NCI-H1105 treated with DMSO at 0.1 percent for 48 hours (cell line): ENCODE measurements around the gene RRP12.
"Not testable (repeated sequence)": the region's sequence is repeated elsewhere in the genome, so short reads cannot be mapped to it uniquely, and the experiment has no call there.

Source experiments
- DNase-seq: peaks from one replicate; lab custom pipeline; 2025; lab: John Stamatoyannopoulos, UW

RRP12 gene, protein sequence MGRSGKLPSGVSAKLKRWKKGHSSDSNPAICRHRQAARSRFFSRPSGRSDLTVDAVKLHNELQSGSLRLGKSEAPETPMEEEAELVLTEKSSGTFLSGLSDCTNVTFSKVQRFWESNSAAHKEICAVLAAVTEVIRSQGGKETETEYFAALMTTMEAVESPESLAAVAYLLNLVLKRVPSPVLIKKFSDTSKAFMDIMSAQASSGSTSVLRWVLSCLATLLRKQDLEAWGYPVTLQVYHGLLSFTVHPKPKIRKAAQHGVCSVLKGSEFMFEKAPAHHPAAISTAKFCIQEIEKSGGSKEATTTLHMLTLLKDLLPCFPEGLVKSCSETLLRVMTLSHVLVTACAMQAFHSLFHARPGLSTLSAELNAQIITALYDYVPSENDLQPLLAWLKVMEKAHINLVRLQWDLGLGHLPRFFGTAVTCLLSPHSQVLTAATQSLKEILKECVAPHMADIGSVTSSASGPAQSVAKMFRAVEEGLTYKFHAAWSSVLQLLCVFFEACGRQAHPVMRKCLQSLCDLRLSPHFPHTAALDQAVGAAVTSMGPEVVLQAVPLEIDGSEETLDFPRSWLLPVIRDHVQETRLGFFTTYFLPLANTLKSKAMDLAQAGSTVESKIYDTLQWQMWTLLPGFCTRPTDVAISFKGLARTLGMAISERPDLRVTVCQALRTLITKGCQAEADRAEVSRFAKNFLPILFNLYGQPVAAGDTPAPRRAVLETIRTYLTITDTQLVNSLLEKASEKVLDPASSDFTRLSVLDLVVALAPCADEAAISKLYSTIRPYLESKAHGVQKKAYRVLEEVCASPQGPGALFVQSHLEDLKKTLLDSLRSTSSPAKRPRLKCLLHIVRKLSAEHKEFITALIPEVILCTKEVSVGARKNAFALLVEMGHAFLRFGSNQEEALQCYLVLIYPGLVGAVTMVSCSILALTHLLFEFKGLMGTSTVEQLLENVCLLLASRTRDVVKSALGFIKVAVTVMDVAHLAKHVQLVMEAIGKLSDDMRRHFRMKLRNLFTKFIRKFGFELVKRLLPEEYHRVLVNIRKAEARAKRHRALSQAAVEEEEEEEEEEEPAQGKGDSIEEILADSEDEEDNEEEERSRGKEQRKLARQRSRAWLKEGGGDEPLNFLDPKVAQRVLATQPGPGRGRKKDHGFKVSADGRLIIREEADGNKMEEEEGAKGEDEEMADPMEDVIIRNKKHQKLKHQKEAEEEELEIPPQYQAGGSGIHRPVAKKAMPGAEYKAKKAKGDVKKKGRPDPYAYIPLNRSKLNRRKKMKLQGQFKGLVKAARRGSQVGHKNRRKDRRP (N-terminal part only)

DNA sequence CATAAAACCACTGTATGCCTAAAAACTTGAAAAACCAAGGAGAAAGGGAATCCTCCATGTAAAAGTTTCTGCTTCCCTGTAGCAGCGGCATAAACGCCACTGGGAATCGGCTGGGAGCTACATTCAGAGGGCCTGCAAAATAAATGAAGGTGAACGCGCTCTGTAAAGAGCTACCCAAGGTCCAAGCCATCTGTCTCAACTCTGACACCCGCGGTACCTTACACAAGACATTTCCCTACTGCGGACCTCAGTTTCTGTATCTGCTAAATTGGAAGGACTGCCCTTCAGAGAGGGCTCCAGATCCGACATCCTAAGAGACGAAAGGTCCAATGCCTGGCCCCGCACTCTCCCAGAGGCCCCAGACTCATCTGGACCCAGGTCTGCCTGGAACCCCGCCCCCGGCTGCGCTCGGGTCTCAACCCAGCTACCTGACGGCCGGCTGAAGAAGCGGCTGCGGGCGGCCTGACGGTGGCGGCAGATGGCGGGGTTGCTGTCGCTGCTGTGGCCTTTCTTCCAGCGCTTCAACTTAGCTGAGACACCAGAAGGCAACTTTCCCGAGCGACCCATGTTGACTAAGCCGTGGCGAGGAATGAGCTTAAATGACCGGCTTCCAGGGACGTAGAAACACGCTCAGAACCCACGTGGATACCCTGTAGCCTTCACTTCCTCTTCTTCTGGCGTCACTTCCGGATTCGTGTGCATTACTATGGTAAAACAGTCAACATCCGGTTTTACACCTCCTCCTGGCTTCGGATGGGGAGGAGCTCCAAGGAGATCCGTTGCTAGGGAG, at the start of gene RRP12:
Gene RRP12, minus strand, starts transcription at position 676 of the 790 bp plus-strand sequence. Its CDS starts 109 bp downstream, at position 567.
- DNase-seq, result peak; percentile 76

DNA sequence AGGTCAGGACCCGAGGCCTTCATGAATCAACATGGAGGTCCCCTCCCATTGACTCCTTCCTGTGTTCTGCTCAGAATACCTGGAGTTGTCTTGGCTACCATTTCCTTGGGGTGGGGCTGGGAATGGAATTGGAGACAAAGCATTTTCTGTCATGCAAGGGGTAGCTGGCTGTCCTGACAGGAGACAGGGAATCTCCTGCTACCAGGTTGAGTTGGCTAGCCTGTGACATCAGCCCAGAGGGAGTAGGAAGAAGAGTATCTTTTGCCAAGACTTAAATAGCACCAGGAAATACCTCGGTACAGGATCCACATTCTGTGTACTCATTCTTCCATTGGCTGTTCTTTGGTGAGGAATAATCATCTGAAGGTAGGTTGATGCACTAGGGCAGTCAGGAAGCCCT, 49.7 kb upstream of the RRP12 start:
- DNase-seq, result no peak

DNA sequence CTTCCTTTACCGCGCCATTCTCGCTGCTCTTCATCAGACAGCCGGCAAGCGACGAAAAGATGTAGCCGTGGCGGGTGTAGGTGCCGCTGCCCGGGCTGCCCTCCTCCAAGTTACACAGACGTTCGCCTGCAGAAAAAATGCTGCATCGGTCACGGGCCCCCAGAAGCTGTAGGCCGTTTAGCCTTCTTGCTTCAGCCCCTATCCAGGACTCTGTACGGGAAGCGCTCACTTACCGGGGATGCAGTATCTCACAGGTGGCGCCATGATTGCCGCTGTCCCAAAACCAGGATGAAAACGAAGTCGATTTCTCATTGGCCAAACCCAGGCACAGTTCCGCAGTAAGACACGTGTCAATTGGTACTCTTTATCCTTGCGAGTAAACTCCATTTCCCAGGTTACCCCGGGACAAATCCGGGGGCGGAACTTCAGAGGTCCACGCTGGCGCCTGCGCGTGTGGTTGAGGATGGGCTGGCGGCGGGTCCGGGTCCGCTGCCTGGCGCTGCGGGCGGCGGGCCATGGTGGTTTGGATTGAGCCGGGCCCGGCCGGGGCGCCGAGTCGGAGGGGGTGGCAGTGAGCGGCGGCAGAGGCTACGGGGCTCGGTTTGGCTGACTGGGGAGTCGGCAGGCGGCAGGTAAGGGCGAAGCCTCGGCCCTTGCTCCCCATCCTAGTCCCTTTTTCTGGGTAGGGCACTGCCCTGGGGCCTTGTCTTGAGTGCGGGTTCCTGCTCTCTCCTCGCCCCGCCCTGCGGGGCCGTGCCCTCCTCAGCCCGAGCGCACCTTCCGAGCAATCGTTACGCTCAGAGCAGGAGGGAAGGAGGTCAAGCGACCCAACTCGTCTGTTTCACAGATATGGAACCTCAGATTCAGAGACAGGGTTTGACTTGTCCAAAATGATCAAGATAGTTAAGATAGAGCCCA, 44.8 kb upstream of the RRP12 start, which contains the start of the genes EXOSC1 and ZDHHC16:
Gene EXOSC1, minus strand, starts transcription at position 285 of the 918 bp plus-strand sequence. Its CDS starts 21 bp downstream, at position 264.
Gene ZDHHC16, plus strand, starts transcription at position 454 of the 918 bp plus-strand sequence. CDS start 5,501 bp downstream, outside the sequence.
- peak; percentile 89 for DNase-seq

DNA sequence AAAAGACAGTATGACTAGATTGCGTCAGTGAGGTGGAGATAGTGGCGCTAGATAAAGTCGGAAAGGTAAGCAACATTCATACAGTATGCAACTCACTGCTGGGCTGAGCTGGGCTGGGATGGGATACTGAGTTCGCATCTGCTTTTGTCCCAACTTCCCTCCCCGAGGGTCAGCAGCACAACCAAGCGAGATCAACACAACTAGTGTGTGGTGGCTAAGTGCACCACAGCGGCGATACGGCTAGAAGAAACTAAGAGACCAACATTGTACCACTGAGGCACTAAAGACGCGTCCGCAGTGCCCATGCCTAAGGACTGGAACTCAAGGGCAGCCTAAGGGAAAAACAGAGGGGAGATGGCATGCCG, 44.2 kb upstream of the RRP12 start:
- no peak for DNase-seq

DNA sequence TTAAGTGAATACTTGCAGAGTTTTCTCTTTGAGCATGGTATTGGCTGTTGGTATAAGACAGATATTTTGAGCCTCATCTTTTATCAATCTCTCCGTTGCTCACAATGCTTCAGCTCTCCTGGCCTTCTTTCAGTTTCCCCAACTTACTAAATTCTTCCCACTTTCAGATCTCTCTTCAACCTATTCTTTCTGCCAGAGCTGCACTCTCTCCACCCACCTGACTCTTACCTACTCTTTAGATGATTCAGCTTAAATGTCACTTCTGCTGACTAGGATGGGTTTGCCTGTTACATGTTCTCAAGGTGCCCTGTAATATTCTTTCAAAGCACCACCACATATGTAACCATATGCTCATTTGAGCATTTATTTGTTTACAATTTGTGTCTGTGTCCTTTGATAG, 43.1 kb upstream of the RRP12 start:
- no peak for DNase-seq

DNA sequence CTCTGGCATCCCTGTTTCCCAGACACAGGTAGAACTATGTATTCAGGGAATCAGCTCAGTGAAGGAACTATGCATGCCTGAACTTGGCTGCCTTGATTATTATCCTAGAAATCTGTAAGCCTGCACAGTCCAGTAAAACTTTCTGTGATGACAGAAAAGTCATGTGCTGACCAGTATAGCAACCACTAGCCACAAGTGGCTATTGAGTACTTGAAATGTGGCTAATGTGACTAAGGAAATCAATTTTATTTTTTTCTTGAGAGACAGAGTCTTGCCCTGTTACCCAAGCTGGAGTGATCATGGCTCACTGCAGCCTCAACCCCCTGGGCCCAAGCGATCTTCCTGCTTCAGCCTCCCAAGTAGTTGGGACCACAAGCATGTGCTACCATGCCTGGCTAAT, 41.1 kb upstream of the RRP12 start:
- DNase-seq, result no peak

DNA sequence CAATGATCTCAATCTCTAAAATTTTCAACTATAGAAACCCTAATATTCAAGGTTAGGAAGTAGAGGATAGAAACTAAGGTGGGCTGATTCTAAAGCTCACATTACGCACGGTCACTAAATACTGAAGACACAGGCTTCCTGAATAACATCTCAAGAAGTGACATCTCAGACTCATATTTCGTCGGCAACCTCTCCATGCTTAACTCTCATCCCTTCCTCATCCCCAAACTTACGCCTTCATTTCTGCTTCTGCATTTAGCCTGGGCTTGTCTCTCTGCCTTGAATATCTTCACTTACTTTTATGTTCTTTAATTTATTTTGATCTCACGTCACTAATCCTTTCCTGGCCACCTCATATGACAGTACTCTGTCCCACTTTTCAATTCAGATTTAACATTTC, 34.1 kb upstream of the RRP12 start:
- DNase-seq, result no peak

DNA sequence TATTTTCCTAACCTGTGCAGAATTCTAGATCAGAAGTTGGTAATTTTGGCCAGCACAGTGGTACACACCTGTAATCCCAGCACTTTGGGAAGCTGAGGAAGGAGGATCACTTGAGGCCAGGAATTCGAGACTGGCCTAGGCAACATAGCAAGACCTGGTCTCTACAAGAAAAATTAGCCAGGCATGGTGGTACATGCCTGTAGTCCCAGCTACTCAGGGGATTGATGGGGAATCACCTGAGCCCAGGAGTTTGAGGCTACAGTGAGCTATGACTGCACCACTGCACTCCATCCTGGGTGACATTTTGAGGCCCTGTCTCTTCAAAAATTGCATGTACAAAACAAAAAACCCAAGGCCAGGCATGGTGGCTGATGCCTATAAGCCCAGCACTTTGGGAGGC, 33.4 kb upstream of the RRP12 start:
- no peak for DNase-seq

DNA sequence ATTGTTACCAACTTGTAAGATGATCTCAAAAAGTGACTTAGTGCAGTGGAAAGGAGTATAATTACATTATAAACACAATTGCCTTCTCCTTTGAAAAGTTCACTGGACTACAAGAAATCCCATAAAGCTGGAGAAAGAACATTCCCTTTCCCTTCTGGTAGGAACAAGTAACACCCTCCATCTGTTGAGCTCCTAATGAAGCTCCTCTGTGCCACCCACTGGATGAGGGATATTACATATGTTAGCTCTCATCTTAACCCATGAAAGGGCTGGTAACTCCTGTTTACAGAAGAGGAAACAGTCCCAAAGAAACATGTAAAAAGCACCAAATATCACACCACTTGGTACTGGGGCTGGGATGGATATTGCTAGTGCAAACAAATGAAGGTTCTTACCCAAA, 32.9 kb upstream of the RRP12 start:
- no peak for DNase-seq

DNA sequence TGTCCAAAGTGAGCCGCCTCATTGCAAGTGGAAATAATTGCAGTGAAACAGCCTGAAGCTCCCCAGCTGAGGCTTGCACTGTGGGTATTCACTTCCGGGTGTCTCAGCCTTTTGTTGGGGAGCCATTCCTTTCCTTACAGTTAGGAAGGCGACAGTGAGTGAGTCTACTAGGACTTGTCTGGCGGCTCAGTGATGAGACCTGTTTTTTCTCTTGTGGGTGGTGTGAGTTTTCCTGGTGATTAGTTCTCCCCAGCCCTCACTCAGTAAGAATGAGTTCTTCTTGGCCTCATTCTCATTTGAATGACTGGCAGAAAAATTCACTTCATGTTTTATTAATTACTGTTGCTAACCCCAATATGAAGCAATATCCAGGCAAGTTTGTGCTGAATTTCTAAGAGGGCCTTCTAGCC, 27.4 kb upstream of the RRP12 start:
- DNase-seq, result no peak

DNA sequence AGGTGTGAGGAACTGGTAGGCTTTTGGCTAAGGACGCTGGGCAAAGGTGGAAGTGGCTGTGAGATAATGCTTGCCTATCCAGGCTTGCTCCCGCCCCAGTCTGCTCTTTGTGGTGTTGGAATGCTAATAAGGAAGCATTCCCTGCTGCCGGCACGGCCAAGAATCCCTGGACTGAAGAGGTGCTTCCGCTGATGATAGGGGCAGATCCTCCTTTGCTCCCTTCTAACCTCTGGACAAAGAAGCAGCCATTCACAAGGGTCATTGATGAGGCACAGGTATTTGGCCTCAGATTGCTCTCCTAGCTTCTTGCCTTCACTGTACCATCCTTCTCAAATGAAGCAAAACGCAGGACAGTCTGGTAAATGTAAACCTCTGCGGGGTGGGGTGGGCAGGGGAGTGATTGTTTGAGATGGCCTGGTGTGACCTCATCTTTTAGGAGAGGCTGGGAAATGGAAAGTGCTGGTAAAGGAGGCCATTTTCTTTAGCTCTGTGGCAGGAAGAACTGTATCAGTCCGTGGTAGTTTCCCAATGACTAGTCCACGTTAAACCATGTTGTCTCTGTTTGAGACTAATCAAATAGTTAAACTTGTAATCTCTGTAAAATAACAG, 26.5 kb upstream of the RRP12 start:
- DNase-seq, result no peak

DNA sequence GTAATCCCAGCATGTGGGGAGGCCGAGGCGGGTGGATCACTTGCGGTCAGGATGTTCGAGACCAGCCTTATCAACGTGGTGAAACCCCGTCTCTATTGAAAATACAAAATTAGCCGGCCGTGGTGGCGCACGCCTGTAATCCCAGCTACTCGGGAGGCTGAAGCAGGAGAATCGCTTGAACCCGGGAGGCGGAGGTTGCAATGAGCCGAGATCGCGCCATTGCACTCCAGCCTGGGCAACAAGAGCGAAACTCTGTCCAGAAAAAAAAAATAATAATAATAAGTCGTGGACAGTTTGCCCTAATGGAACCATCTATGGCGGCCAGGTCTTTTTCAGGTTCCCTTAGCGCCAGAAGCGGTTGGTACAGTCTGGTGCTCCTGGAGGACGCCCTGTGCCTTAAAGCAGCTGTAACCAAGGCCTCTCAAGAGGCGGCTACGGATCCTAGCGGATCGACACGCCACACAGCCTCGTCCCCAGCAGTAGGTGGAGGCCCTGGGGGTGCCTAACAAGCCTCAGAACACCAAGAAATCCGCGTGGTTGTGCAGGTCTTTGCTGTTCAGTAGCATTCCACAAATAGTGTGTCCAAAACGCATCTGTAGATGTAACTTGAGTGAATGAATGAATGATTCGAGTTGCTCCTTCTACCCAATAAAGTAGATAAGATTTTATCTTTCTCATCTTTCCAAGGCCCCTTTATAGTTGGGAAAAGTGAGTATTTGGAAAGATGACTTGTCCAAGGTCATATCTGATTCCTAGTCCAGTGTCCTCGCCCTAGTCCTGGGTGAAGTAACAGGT, 25.8 kb upstream of the RRP12 start:
- no peak for DNase-seq

DNA sequence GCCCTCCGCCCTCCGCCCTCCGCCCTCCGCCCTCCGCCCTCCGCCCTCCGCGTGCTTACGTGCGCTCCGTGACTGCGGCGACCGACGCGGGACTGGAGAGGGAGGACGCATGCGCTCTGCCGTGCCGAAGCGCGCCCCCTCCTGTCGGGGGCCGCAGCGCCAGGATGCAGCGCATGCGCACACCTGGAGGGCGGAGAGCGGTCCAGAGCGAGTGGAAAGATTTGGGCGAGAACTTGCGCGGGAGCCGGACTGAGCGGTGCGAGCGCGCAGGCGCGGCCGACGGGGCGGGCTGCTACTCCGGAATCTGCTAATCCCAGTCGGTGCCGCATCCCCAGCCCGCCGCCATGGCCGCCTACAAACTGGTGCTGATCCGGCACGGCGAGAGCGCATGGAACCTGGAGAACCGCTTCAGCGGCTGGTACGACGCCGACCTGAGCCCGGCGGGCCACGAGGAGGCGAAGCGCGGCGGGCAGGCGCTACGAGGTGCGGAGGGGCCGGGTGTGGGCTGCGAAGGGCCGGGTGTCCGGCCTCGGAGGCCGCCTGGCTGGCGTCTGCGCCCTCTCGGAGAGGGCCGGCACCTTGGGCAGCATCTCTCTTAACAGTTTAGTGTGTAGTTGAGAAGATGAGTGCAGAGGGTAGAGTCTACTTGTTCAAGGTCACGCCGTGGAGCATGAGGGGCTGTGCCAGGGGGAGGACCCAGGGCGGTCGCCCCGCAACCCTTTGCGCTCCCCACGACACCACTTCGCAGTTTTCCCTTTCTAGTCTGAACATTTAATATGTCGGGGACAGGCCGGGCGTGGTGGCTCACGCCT, 25.0 kb upstream of the RRP12 start, which contains the start of gene PGAM1:
Gene PGAM1, plus strand, starts transcription at position 228 of the 812 bp plus-strand sequence. Its CDS starts 117 bp downstream, at position 345.
- DNase-seq, result peak; percentile 85

DNA sequence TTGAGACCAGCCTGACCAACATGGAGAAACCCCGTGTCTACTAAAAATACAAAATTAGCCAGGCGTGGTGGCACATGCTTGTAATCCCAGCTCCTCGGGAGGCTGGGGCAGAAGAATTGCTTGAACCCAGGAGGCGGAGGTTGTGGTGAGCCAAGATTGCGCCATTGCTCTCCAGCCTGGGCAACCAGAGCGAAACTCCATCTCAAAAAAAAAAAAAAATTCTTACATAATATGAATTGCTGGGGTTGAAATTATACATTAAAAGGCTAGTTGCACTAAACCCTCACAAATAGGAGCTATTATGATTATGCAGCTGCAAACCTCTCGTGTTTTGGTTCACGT, 22.6 kb upstream of the RRP12 start:
- DNase-seq, result not testable (repeated sequence)

DNA sequence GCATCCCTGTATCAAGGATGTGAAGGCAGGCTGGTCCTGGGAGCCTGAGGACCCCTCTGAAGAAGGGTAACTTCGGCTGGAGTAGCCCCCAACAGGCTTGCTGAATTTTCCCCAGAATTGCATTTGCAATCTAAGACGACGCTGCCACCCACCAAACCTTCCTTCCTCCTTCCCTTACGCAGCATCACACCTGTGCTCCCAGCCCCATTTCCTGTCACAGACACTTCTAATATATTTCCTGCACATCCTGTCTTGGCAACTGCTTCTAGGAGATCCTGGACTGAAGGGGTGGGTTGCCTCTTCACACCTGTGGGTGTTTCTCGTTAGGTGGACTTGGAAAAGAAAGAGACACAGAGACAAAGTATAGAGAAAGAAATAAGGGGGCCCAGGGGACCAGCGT, 15.4 kb upstream of the RRP12 start:
- DNase-seq, result no peak

DNA sequence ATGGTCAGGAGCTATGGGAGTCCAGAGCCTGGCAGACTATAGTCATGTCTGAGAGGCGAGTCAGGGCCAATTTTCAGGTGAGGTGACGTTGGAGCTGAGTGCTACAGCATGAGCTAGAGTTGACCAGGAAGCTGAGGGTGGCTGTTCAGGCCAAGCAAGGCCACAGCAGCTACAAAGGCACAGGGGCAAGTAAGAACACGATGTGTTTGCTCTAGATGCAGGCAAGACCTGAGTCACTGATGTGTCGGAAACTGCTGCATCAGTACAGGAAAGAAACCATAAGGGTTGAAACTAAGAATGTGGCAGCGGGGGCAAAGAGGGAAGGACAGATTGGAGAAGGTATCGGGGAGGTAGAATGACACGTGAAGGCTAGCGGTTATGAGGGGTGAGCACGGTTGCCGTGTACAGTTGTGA, 11.8 kb upstream of the RRP12 start:
- DNase-seq, result no peak

DNA sequence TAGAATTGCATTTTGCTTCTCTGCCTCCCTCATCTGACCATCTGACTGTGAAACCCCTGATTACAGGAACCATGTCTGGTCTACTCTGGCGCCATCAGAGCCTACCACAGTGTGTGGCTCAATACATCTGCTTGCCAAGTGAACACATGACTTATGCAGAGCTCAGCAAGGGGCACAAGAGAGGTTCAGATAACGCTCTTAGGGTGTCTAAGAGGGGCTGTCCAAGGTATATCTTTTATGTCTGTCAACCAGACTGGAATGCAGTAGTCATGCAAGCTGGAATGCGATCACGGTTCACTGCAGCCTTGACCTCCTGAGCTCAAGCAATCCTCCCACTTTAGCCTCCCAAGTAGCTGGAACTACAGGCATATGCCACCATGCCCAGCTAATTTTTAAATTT, 10.3 kb upstream of the RRP12 start:
- no peak for DNase-seq

DNA sequence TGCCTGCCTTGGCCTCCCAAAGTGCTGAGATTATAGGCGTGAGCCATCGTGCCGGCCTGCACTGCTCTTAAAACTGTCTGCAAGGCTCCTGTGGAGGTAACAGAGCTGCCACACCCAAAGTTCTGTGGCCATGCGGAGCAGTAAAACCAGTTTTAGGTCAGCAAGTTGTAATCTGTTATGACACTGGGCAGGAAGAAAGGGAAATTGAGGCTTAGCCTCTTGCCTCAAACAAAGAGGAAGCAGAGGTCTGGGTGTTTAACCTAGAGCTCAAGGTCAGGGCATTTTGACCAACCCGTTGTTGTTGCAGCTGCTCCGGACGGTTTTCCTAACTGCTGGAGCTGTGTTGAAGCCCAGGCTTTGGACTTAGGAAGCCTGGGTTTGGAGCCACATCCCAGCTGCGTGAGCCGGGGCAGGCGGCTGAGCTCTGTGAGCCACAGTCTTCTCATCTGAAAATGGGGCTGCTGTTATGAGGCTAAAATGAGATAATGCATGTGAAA, 7.4 kb upstream of the RRP12 start:
- no peak for DNase-seq
